MM.1S (cell line): ENCODE data around the gene RETSAT.

Experiments used
- EZH2 ChIP-seq: fragments of 300-600 bp; sonication (generic); optimal IDR thresholded peaks from 2 replicates; pipeline ENCODE3; 2017; ENCODE audit warnings: low read depth, mild to moderate bottlenecking, antibody characterized with exemption, low read length, mixed read lengths
- TF ChIP-seq, protein P1 (sequence below): fragments of 300-600 bp; sonication (generic); IDR thresholded peaks from 2 replicates; pipeline ENCODE4 v1.5.1; 2016; ENCODE audit warnings: antibody characterized with exemption, low read length, mixed read lengths

DNA sequence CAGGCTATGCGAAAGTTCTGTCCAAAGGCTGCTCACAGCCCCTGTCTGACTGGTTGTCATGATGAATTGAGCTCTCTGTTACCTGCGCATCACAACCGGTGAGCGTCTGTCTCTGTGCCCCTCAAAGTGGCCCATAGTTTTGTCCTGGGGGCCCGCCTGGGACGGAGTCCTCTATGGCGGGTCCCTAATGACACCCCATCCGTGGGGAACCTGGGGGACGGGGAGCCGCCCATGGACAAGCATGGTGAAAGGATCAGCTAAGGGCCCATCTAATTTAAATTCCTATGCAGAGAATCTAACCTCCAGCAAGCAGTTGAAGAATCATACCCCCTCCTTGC lies 714 bp upstream of the RETSAT start:
- no peak for TF ChIP-seq EZH2
- TF ChIP-seq, protein P1, sequence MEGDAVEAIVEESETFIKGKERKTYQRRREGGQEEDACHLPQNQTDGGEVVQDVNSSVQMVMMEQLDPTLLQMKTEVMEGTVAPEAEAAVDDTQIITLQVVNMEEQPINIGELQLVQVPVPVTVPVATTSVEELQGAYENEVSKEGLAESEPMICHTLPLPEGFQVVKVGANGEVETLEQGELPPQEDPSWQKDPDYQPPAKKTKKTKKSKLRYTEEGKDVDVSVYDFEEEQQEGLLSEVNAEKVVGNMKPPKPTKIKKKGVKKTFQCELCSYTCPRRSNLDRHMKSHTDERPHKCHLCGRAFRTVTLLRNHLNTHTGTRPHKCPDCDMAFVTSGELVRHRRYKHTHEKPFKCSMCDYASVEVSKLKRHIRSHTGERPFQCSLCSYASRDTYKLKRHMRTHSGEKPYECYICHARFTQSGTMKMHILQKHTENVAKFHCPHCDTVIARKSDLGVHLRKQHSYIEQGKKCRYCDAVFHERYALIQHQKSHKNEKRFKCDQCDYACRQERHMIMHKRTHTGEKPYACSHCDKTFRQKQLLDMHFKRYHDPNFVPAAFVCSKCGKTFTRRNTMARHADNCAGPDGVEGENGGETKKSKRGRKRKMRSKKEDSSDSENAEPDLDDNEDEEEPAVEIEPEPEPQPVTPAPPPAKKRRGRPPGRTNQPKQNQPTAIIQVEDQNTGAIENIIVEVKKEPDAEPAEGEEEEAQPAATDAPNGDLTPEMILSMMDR: no peak
